ENCODE measurements around the gene APOM. TPM values are rescaled to one million over a fixed set of nuclear protein-coding genes. Genes with fewer than 3 reads are reported as not detected.
A peak's percentile ranks its signal among the peaks of the same experiment; 100 is the strongest.

Gene APOM
- total and polyA plus RNA-seq, 4 donors = 89.8 to 587 (median 173) TPM

- Histone ChIP-seq H3K36me3 (ENCODE audit: control insufficient read depth in 4 of 4, insufficient read depth in 3 of 4, low read depth in 1 of 4, low read length in 3 of 4) (peaks cover 0 to 7% (median 4%) of the 10 kb centered on the region in 4 donors), H3K27me3 (ENCODE audit: control insufficient read depth in 4 of 4, insufficient read depth in 4 of 4, low read length in 3 of 4) (no peaks in the 10 kb centered on the region), H3K27ac (ENCODE audit: low read depth in 1 of 2, low read length in 2 of 2) (peak overlapping the region; percentile 94), H3K9me3 (ENCODE audit: control insufficient read depth in 4 of 4, low read length in 3 of 4) (no peaks in the 10 kb centered on the region), H3K4me1 (ENCODE audit: control insufficient read depth in 4 of 4, insufficient read depth in 4 of 4, low read length in 3 of 4) (peaks cover 0 to 17% (median 14%) of the 10 kb centered on the region in 4 donors), H3K9ac (ENCODE audit: low read depth in 1 of 2, low read length in 2 of 2) (peak overlapping the region; percentile 85 to 98), H3K4me3 (ENCODE audit: low read depth in 1 of 3, low read length in 3 of 3) (peak overlapping the region; percentile 72 to 96 (median 73))
- TF ChIP-seq YY1 (IDR thresholded peaks at IDR 0.05) = no peak
- TF ChIP-seq TAF1 (conservative IDR thresholded peaks at IDR 0.05) = no peak
- no peak for TF ChIP-seq SP1 (IDR thresholded peaks at IDR 0.05)
- TF ChIP-seq NR2F2 (IDR thresholded peaks at IDR 0.05) = no peak
- no peak for TF ChIP-seq JUND (IDR thresholded peaks at IDR 0.05)
- TF ChIP-seq FOXA2 (IDR thresholded peaks at IDR 0.05) = no peak
- no peak for TF ChIP-seq HNF4A (conservative IDR thresholded peaks at IDR 0.05)
- TF ChIP-seq EGR1 (IDR thresholded peaks at IDR 0.05; ENCODE audit: low read depth in 2 of 2) = no peak
- no peak for TF ChIP-seq CTCF (IDR thresholded peaks at IDR 0.05; ENCODE audit: low read depth, low read length, missing input control)
- no peak for TF ChIP-seq MAX (IDR thresholded peaks at IDR 0.05)
- no peak for DNase-seq (ENCODE audit: low spot score)
- under 1% methylated on average over 10 of the region's 10 CpGs for WGBS
Measured at GRCh38 chr6:31702405-31702818, 46.7 kb downstream of the APOM start.

- WGBS = under 1% methylated on average over 54 of the region's 54 CpGs
- no peaks in the 10 kb centered on the region for H3K9me3 ChIP-seq (ENCODE audit: control insufficient read depth in 4 of 4, low read length in 3 of 4)
- H3K9ac ChIP-seq (ENCODE audit: low read depth in 1 of 2, low read length in 2 of 2) = peak within 1 kb of the TSS; percentile 85 to 98
- peak; percentile 98 for DNase-seq (ENCODE audit: low spot score)
- peaks cover 0 to 17% (median 14%) of the 10 kb centered on the region in 4 donors for H3K4me1 ChIP-seq (ENCODE audit: control insufficient read depth in 4 of 4, insufficient read depth in 4 of 4, low read length in 3 of 4)
- peaks cover 0 to 5% (median 3%) of the 10 kb centered on the region in 4 donors for H3K36me3 ChIP-seq (ENCODE audit: control insufficient read depth in 4 of 4, insufficient read depth in 3 of 4, low read depth in 1 of 4, low read length in 3 of 4)
- H3K4me3 ChIP-seq (ENCODE audit: low read depth in 1 of 3, low read length in 3 of 3) = peak within 1 kb of the TSS; percentile 72 to 96 (median 73)
- no peaks in the 10 kb centered on the region for H3K27me3 ChIP-seq (ENCODE audit: control insufficient read depth in 4 of 4, insufficient read depth in 4 of 4, low read length in 3 of 4)
- peak within 1 kb of the TSS; percentile 94 for H3K27ac ChIP-seq (ENCODE audit: low read depth in 1 of 2, low read length in 2 of 2)
- peak; percentile 57 to 72 for TF ChIP-seq HNF4A (conservative IDR thresholded peaks at IDR 0.05)
- TF ChIP-seq SP1 (IDR thresholded peaks at IDR 0.05) = peak; percentile 75
- TF ChIP-seq YY1 (IDR thresholded peaks at IDR 0.05) = peak; percentile 92
- peak; percentile 9 for TF ChIP-seq NR2F2 (IDR thresholded peaks at IDR 0.05)
- peak; percentile 73 for TF ChIP-seq FOXA1 (IDR thresholded peaks at IDR 0.05)
- peak; percentile 55 to 60 for TF ChIP-seq EGR1 (IDR thresholded peaks at IDR 0.05; ENCODE audit: low read depth in 2 of 2)
- TF ChIP-seq GABPA (IDR thresholded peaks at IDR 0.05 in 1 of 2, conservative IDR thresholded peaks at IDR 0.05 in 1 of 2) = peak; percentile 46 to 87
- TF ChIP-seq HNF4G (IDR thresholded peaks at IDR 0.05) = peak; percentile 15
- TF ChIP-seq ATF3 (IDR thresholded peaks at IDR 0.05) = peak; percentile 59
- peak; percentile 66 for TF ChIP-seq FOXA2 (IDR thresholded peaks at IDR 0.05)
- peak; percentile 9 for TF ChIP-seq CTCF (IDR thresholded peaks at IDR 0.05; ENCODE audit: low read depth, low read length, missing input control)
- peak; percentile 63 to 66 for TF ChIP-seq RXRA (IDR thresholded peaks at IDR 0.05)
- TF ChIP-seq JUND (IDR thresholded peaks at IDR 0.05) = peak in 1 of 2 donors; percentile 87
- peak; percentile 54 for TF ChIP-seq TAF1 (conservative IDR thresholded peaks at IDR 0.05)
- peak; percentile 48 to 61 for TF ChIP-seq RAD21 (IDR thresholded peaks at IDR 0.05)
- TF ChIP-seq ZBTB33 (IDR thresholded peaks at IDR 0.05) = peak; percentile 97
- peak; percentile 87 for TF ChIP-seq MAX (IDR thresholded peaks at IDR 0.05)
- peak; percentile 79 for TF ChIP-seq REST (IDR thresholded peaks at IDR 0.05)
Measured at GRCh38 chr6:31702819-31703716, 47.4 kb downstream of the APOM start, which contains the start of gene ABHD16A. TSS of gene ABHD16A (minus strand) at chr6:31703324. CDS start at chr6:31703281, 43 bp downstream.

Data from liver (tissue), 9 donors.